GM23338 (cell line): ENCODE measurements around the gene PKD2L1. TPM values are rescaled to one million over a fixed set of nuclear protein-coding genes. Genes with fewer than 3 reads are reported as not detected.
"Not testable (repeated sequence)": the region's sequence is repeated elsewhere in the genome, so short reads cannot be mapped to it uniquely, and the experiment has no call there.

Experiments
- ATAC-seq: fragments of 200-7000 bp; cut with Tn5 transposase; 3 replicates; pipeline ENCODE4 v1.9.1; 2020
- DNase-seq: peaks from one replicate; pipeline ENCODE4 v3.0.0-alpha.2; 2015; ENCODE audit warnings: low spot score
- H2AFZ ChIP-seq: fragments of 200-600 bp; sonication (generic); 2 replicates; pipeline ENCODE4 v1.8.0; 2016; ENCODE audit warnings: antibody characterized with exemption, mild to moderate bottlenecking, moderate library complexity
- H3F3A ChIP-seq: fragments of 200-600 bp; sonication (generic); replicated peaks from 2 replicates; pipeline ENCODE4 v1.8.0; 2017; ENCODE audit warnings: antibody characterized with exemption, mixed run types, low read depth
- H3K27ac ChIP-seq: fragments of 200-600 bp; sonication (generic); 2 replicates; pipeline ENCODE4 v1.6.1; 2016; ENCODE audit warnings: low read depth
- H3K27me3 ChIP-seq: fragments of 200-600 bp; sonication (generic); 2 replicates; pipeline ENCODE4 v1.8.0; 2016; ENCODE audit warnings: mild to moderate bottlenecking, mixed run types, moderate library complexity; ENCODE audit not compliant: insufficient read depth
- H3K36me3 ChIP-seq: fragments of 200-600 bp; sonication (generic); 2 replicates; pipeline ENCODE4 v1.8.0; 2016; ENCODE audit warnings: mild to moderate bottlenecking; ENCODE audit not compliant: insufficient read depth
- H3K4me1 ChIP-seq: fragments of 200-600 bp; sonication (generic); 2 replicates; pipeline ENCODE4 v1.8.0; 2016; ENCODE audit warnings: mild to moderate bottlenecking, moderate library complexity; ENCODE audit not compliant: insufficient read depth
- H3K4me2 ChIP-seq: fragments of 200-600 bp; sonication (generic); 2 replicates; pipeline ENCODE4 v1.7.1; 2017; ENCODE audit warnings: mixed run types
- H3K4me3 ChIP-seq: fragments of 200-600 bp; sonication (generic); 2 replicates; pipeline ENCODE4 v1.6.1; 2016; ENCODE audit warnings: mixed run types
- H3K79me2 ChIP-seq: fragments of 200-600 bp; sonication (generic); replicated peaks from 2 replicates; pipeline ENCODE4 v1.8.0; 2017; ENCODE audit warnings: mild to moderate bottlenecking; ENCODE audit not compliant: insufficient read depth
- H3K9me2 ChIP-seq: fragments of 200-600 bp; sonication (generic); 2 replicates; pipeline ENCODE4 v1.8.0; 2017; ENCODE audit not compliant: insufficient read depth
- H4K20me1 ChIP-seq: fragments of 200-600 bp; sonication (generic); replicated peaks from 2 replicates; pipeline ENCODE4 v1.8.0; 2017; ENCODE audit warnings: mild to moderate bottlenecking; ENCODE audit not compliant: insufficient read depth
- H3K27ac Mint-ChIP-seq: 2 replicates; pipeline ENCODE4 v1.8.0; 2020; ENCODE audit warnings: inconsistent platforms, mild to moderate bottlenecking, moderate library complexity, mixed read lengths
- H3K27me3 Mint-ChIP-seq: 3 replicates; pipeline ENCODE4 v1.8.0; 2022; ENCODE audit warnings: low read depth, mild to moderate bottlenecking, moderate library complexity, mixed read lengths, inconsistent platforms; ENCODE audit not compliant: insufficient read depth, poor library complexity
- H3K36me3 Mint-ChIP-seq: 3 replicates; pipeline ENCODE4 v1.8.0; 2021; ENCODE audit warnings: low read depth, mild to moderate bottlenecking, inconsistent platforms, moderate library complexity, mixed read lengths
- H3K4me1 Mint-ChIP-seq: 3 replicates; pipeline ENCODE4 v1.8.0; 2020; ENCODE audit warnings: mild to moderate bottlenecking, inconsistent platforms, mixed read lengths
- H3K4me3 Mint-ChIP-seq: 3 replicates; pipeline ENCODE4 v1.8.0; 2021; ENCODE audit warnings: moderate library complexity, mild to moderate bottlenecking, inconsistent platforms, mixed read lengths
- H3K9me3 Mint-ChIP-seq: 3 replicates; pipeline ENCODE4 v1.8.0; 2020; ENCODE audit warnings: moderate library complexity, mild to moderate bottlenecking, inconsistent platforms, mixed read lengths
- CREB1 ChIP-seq: fragments of 250-450 bp; sonication (Bioruptor Pico); IDR thresholded peaks from 2 replicates; pipeline ENCODE4 v1.5.0; 2020; ENCODE audit warnings: low read depth, mild to moderate bottlenecking, moderate library complexity
- EZH2 ChIP-seq: fragments of 200-600 bp; sonication (generic); IDR thresholded peaks from one replicate; pipeline ENCODE4 v1.8.0; 2017; ENCODE audit warnings: antibody characterized with exemption, mild to moderate bottlenecking, low read depth; ENCODE audit not compliant: unreplicated experiment
- EZH2phosphoT487 ChIP-seq: fragments of 200-600 bp; sonication (generic); IDR thresholded peaks from one replicate; pipeline ENCODE4 v1.8.1; 2018; ENCODE audit warnings: antibody characterized with exemption; ENCODE audit not compliant: unreplicated experiment
- NANOG ChIP-seq: IDR thresholded peaks from 2 replicates; pipeline ENCODE4 v1.6.1; 2016; ENCODE audit warnings: antibody characterized with exemption, borderline replicate concordance
- POLR2AphosphoS5 ChIP-seq: IDR thresholded peaks from 2 replicates; pipeline ENCODE4 v1.6.1; 2016; ENCODE audit warnings: antibody characterized with exemption, low read depth
- STAT1 ChIP-seq: IDR thresholded peaks from one replicate; pipeline ENCODE4 v1.6.1; 2016; ENCODE audit warnings: antibody characterized with exemption; ENCODE audit not compliant: unreplicated experiment
- ZNF114 ChIP-seq: fragments of 250-450 bp; sonication (Bioruptor Pico); IDR thresholded peaks from 2 replicates; pipeline ENCODE4 v1.5.0; 2020; ENCODE audit warnings: mild to moderate bottlenecking, moderate library complexity
- ZNF331 ChIP-seq: fragments of 250-450 bp; sonication (Bioruptor Pico); IDR thresholded peaks from 2 replicates; pipeline ENCODE4 v1.5.0; 2020; ENCODE audit warnings: low read depth, mild to moderate bottlenecking, moderate library complexity
- polyA plus RNA-seq: library from polyadenylated mRNA; unstranded; fragments of >200 nt; fragmentation: Nextera tagmentation; extraction: Ambion mirVana; gene quantifications from 2 replicates; pipeline ENCODE4 v1.2.1, GENCODE V29; 2016
- total RNA-seq: library from RNA; depleted of rRNA; stranded (reverse); fragments of >200 nt; shearing (Covaris generic); gene quantifications from 2 replicates; pipeline ENCODE4 v1.2.3, GENCODE V29; 2014
- TF ChIP-seq, protein P1 (sequence below): fragments of 250-450 bp; sonication (Bioruptor Pico); IDR thresholded peaks from 2 replicates; pipeline ENCODE4 v1.5.0; 2020; ENCODE audit warnings: mild to moderate bottlenecking, moderate library complexity

Gene PKD2L1
- total and polyA plus RNA-seq, 2 experiments from 2014 or later = not detected

DNA sequence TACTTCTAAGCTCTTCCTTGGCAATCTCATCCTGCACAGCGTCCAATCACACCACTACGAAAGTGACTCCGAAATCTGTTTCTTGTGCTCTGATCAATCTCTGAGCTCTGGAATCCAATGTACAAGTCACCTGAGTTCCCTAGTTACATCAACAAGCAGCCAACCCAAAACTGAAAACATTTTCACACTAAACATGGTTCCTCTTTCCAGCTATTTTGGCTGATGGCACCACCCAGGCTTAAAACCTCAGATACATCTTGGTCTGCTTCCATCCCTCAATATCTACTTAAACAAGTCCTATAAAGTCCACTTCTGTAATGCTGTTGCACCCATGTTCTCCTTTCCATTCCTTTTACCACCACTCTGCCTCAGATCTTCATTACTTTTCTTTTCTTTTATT is 47.1 kb downstream of the PKD2L1 start:
- H3K4me1 ChIP-seq = peaks cover 14% of the 10 kb centered on the region
- no peak for TF ChIP-seq NANOG
- no peak for ATAC-seq
- Mint-ChIP-seq H3K4me1 (peaks cover 14% of the 10 kb centered on the region), H3K9me3 (peaks cover 8% of the 10 kb centered on the region; the same call in 2 of the 3 replicates), H3K27me3 (peaks cover 15% of the 10 kb centered on the region), H3K27ac (no peak overlapping the region), H3K36me3 (peaks cover 36% of the 10 kb centered on the region), H3K4me3 (no peak overlapping the region)
- H3K4me3 ChIP-seq = no peak overlapping the region
- H3K9me2 ChIP-seq = no peaks in the 10 kb centered on the region
- 0 out of 2 replicates have a peak, but pooled peaks cover 5% of the 10 kb centered on the region for H3F3A ChIP-seq
- no peaks in the 10 kb centered on the region; the same call in 1 of the 2 replicates for H4K20me1 ChIP-seq
- DNase-seq = no peak
- peaks cover 56% of the 10 kb centered on the region for H3K79me2 ChIP-seq
- no peak overlapping the region for H3K4me2 ChIP-seq
- H3K27me3 ChIP-seq = no peaks in the 10 kb centered on the region
- no peak overlapping the region for H2AFZ ChIP-seq
- no peak overlapping the region for H3K27ac ChIP-seq
- H3K36me3 ChIP-seq = peaks cover 22% of the 10 kb centered on the region

DNA sequence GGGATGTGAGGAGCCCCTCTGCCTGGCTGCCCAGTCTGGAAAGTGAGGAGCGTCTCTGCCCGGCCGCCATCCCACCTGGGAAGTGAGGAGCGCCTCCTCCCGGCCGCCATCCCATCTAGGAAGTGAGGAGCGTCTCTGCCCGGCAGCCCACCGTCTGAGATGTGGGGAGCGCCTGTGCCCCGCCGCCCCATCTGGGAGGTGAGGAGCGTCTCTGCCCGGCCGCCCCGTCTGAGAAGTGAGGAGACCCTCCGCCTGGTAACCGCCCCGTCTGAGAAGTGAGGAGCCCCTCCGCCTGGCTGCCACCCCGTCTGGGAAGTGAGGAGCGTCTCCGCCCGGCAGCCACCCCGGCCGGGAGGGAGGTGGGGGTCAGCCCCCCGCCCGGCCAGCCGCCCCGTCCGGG is 53.1 kb downstream of the PKD2L1 start:
- H3F3A ChIP-seq, H3K4me3 Mint-ChIP-seq, H3K27me3 ChIP-seq, DNase-seq, H3K27ac ChIP-seq, H2AFZ ChIP-seq, H3K4me1 Mint-ChIP-seq, H3K4me3 ChIP-seq, H3K27me3 Mint-ChIP-seq, H3K4me1 ChIP-seq, H3K9me2 ChIP-seq, ATAC-seq, H4K20me1 ChIP-seq, H3K27ac Mint-ChIP-seq, H3K4me2 ChIP-seq: not testable (repeated sequence)
- H3K36me3 Mint-ChIP-seq = peaks cover 58% of the 10 kb centered on the region
- Histone ChIP-seq H3K79me2 (peaks cover 15% of the 10 kb centered on the region; the same call in 1 of the 2 replicates), H3K36me3 (peaks cover 32% of the 10 kb centered on the region)
- peaks cover 14% of the 10 kb centered on the region; the same call in 2 of the 3 replicates for H3K9me3 Mint-ChIP-seq

DNA sequence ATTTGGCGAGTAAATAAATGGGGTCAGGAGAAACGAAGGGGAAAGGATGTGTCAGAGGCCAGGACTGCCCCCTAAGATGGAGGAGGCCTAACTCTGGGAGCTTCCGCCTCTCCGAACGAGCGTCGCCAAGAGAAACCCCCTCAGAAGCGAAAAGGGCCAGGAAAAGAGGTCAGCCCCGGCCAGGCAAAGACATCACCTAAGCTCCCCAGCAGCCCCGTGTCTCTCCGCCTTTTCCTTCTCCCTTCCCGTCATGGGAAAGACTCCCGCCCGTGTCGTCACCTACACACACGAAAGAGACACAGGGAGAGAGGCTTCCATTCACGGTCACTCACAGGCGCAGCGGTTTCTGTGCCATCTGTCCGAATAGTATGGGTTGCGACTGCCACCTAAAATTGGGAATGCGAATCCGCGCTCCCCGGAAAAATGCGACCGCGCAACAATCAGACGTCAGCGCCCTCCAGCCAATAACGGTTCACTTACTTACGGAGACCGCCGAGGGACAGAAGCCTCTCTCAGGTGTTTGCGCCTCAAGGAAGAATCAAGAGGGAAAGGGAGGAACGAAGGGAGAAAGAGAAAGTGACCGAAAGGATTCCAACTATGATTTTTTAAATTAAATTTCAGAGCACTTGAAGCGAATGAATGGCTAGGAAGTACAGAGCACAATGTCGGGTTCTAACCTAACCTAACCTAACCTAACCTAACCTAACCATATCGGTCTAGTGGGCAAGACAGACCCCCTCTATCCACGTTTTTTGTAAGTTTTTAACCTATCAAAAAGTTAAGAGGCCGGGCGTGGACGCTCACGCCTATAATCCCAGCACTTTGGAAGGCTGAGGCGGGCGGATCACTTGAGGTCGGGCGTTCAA is 62.6 kb downstream of the PKD2L1 start, which contains the start of gene CWF19L1:
CWF19L1 (minus strand) TSS at position 400 of the 866 bp plus-strand sequence; CDS start at position 355, 45 bp downstream.
- DNase-seq (peak; percentile 95), ATAC-seq (peak; percentile 93)
- Mint-ChIP-seq H3K27me3 (peaks cover 7% of the 10 kb centered on the region), H3K4me3 (peak within 1 kb of the TSS; percentile 100), H3K27ac (peak within 1 kb of the TSS; percentile 99), H3K36me3 (peaks cover 2% of the 10 kb centered on the region; the same call in 1 of the 3 replicates), H3K4me1 (peaks cover 5% of the 10 kb centered on the region; the same call in 2 of the 3 replicates), H3K9me3 (no peaks in the 10 kb centered on the region)
- no peaks in the 10 kb centered on the region for H3K9me2 ChIP-seq
- H3K27ac ChIP-seq = peak within 1 kb of the TSS; percentile 81
- H2AFZ ChIP-seq = peak within 1 kb of the TSS; percentile 72
- H3K4me2 ChIP-seq = peak within 1 kb of the TSS; percentile 92
- no peaks in the 10 kb centered on the region for H3K36me3 ChIP-seq
- no peaks in the 10 kb centered on the region for H4K20me1 ChIP-seq
- H3K27me3 ChIP-seq = no peaks in the 10 kb centered on the region
- peak within 1 kb of the TSS; percentile 62 for H3K4me3 ChIP-seq
- H3K79me2 ChIP-seq = peaks cover 44% of the 10 kb centered on the region
- no peaks in the 10 kb centered on the region for H3F3A ChIP-seq
- H3K4me1 ChIP-seq = peaks cover 5% of the 10 kb centered on the region; the same call in 1 of the 2 replicates
- TF ChIP-seq EZH2 = no peak
- no peak for TF ChIP-seq EZH2phosphoT487
- TF ChIP-seq ZNF331 = no peak
- no peak for TF ChIP-seq NANOG
- no peak for TF ChIP-seq STAT1
- TF ChIP-seq POLR2AphosphoS5 = peak; percentile 87
- no peak for TF ChIP-seq ZNF114
- peak; percentile 97 for TF ChIP-seq CREB1
- TF ChIP-seq, protein P1, sequence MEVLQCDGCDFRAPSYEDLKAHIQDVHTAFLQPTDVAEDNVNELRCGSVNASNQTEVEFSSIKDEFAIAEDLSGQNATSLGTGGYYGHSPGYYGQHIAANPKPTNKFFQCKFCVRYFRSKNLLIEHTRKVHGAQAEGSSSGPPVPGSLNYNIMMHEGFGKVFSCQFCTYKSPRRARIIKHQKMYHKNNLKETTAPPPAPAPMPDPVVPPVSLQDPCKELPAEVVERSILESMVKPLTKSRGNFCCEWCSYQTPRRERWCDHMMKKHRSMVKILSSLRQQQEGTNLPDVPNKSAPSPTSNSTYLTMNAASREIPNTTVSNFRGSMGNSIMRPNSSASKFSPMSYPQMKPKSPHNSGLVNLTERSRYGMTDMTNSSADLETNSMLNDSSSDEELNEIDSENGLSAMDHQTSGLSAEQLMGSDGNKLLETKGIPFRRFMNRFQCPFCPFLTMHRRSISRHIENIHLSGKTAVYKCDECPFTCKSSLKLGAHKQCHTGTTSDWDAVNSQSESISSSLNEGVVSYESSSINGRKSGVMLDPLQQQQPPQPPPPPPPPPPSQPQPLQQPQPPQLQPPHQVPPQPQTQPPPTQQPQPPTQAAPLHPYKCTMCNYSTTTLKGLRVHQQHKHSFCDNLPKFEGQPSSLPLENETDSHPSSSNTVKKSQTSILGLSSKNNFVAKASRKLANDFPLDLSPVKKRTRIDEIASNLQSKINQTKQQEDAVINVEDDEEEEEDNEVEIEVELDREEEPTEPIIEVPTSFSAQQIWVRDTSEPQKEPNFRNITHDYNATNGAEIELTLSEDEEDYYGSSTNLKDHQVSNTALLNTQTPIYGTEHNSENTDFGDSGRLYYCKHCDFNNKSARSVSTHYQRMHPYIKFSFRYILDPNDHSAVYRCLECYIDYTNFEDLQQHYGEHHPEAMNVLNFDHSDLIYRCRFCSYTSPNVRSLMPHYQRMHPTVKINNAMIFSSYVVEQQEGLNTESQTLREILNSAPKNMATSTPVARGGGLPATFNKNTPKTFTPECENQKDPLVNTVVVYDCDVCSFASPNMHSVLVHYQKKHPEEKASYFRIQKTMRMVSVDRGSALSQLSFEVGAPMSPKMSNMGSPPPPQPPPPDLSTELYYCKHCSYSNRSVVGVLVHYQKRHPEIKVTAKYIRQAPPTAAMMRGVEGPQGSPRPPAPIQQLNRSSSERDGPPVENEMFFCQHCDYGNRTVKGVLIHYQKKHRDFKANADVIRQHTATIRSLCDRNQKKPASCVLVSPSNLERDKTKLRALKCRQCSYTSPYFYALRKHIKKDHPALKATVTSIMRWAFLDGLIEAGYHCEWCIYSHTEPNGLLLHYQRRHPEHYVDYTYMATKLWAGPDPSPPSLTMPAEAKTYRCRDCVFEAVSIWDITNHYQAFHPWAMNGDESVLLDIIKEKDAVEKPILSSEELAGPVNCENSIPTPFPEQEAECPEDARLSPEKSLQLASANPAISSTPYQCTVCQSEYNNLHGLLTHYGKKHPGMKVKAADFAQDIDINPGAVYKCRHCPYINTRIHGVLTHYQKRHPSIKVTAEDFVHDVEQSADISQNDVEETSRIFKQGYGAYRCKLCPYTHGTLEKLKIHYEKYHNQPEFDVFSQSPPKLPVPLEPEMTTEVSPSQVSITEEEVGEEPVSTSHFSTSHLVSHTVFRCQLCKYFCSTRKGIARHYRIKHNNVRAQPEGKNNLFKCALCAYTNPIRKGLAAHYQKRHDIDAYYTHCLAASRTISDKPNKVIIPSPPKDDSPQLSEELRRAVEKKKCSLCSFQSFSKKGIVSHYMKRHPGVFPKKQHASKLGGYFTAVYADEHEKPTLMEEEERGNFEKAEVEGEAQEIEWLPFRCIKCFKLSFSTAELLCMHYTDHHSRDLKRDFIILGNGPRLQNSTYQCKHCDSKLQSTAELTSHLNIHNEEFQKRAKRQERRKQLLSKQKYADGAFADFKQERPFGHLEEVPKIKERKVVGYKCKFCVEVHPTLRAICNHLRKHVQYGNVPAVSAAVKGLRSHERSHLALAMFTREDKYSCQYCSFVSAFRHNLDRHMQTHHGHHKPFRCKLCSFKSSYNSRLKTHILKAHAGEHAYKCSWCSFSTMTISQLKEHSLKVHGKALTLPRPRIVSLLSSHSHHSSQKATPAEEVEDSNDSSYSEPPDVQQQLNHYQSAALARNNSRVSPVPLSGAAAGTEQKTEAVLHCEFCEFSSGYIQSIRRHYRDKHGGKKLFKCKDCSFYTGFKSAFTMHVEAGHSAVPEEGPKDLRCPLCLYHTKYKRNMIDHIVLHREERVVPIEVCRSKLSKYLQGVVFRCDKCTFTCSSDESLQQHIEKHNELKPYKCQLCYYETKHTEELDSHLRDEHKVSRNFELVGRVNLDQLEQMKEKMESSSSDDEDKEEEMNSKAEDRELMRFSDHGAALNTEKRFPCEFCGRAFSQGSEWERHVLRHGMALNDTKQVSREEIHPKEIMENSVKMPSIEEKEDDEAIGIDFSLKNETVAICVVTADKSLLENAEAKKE (CRISPR knock-in tag) = no peak
